Measurements from ENCODE around the gene ARAP2.

DNA sequence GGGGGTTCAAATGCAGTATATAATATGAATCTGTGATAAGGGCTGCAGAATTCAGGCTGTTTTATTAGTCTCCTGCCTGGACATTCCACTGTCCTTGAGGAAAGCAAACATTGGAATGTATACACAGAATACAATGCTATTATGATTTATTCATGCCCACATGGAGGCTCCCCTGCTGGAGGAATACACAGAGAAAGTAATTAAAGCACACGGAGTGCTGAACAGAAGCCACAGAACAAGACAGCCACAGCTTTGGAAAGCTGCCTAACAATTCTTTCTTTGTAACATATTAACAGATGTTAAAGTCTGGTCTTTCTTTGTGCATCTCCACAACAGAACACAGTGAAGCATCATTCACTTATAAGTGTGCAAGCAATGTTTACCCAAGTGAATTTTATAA is 155.8 kb downstream of the ARAP2 start:
- TF ChIP-seq CTCF (IDR thresholded peaks at IDR 0.05) (no peak), POLR2A (IDR thresholded peaks at IDR 0.05) (no peak), POLR2AphosphoS5 (IDR thresholded peaks at IDR 0.05; ENCODE audit: insufficient read depth in 1 of 2, low read depth in 1 of 2) (no peak)
